Kidney (tissue), 14 donors: Measurements from ENCODE around the gene APP. TPM values are rescaled to one million over a fixed set of nuclear protein-coding genes. Genes with fewer than 3 reads are reported as not detected.
A peak's percentile ranks its signal among the peaks of the same experiment; 100 is the strongest.

ENCODE experiments used
- DNase-seq, 5 donors: peaks; one replicate each; pipeline ENCODE4 v3.0.0-alpha.2; 2013 to 2020
- FAIRE-seq: peaks from 2 replicates; lab custom pipeline; 2012; peaks lifted over from hg19 to GRCh38; lab: Jason Lieb, UNC
- H3K27ac ChIP-seq, 2 donors: one replicate each; pipeline ENCODE4 v1.7.0; 2013; ENCODE audit warnings: low read depth in 2 of 2, low read length in 2 of 2, inconsistent platforms in 1 of 2
- H3K27me3 ChIP-seq: one replicate; pipeline ENCODE4 v1.7.1; 2013; ENCODE audit warnings: low read length, inconsistent platforms; ENCODE audit not compliant: control insufficient read depth, insufficient read depth
- H3K36me3 ChIP-seq, 3 donors: one replicate each; pipeline versions ENCODE4 v1.7.0 to v1.7.1; 2013; ENCODE audit warnings: low read length in 3 of 3, control low read depth in 1 of 3, inconsistent platforms in 1 of 3; ENCODE audit not compliant: insufficient read depth in 3 of 3, control insufficient read depth in 2 of 3
- H3K4me1 ChIP-seq, 3 donors: one replicate each; pipeline versions ENCODE4 v1.7.0 to v1.7.1; 2013; ENCODE audit warnings: low read length in 3 of 3, inconsistent platforms in 1 of 3, low read depth in 1 of 3; ENCODE audit not compliant: control insufficient read depth in 2 of 3, insufficient read depth in 2 of 3
- H3K4me3 ChIP-seq, 3 donors: one replicate each; pipeline versions ENCODE4 v1.7.0 to v1.8.1; 2013; ENCODE audit warnings: low read length in 3 of 3, control low read depth in 1 of 3, inconsistent platforms in 1 of 3
- H3K9ac ChIP-seq, 3 donors: one replicate each; pipeline versions ENCODE4 v1.7.0 to v1.7.1; 2013; ENCODE audit warnings: low read length in 3 of 3, control low read depth in 1 of 3, inconsistent platforms in 1 of 3
- H3K9me3 ChIP-seq, 3 donors: one replicate each; pipeline versions ENCODE4 v1.7.0 to v1.7.1; 2013; ENCODE audit warnings: low read length in 3 of 3, control low read depth in 1 of 3, inconsistent platforms in 1 of 3; ENCODE audit not compliant: control insufficient read depth in 2 of 3, insufficient read depth in 1 of 3
- intact Hi-C: fragments of 100-400 bp; cut with DNase I; formaldehyde crosslinking; loops from one replicate; pipeline ENCODE4 v1.11.1; 2022
- polyA plus RNA-seq: library from polyadenylated mRNA; stranded (reverse); fragments of 350-450 nt; fragmentation: Illumina TruSeq; extraction: RNeasy Lipid Tissue Mini Kit (QIAGEN cat#74804); gene quantifications from one replicate; pipeline ENCODE4 v1.2.3, GENCODE V29; 2014; ENCODE audit warnings: low read depth, low replicate concordance; ENCODE audit not compliant: insufficient read depth
- total RNA-seq: library from RNA; stranded (reverse); fragmentation: NEBNext Ultra II Directional; extraction: Animal tissue kit (Norgen Biotek cat#: 25700); gene quantifications from one replicate; pipeline ENCODE4 v1.2.1, GENCODE V29; 2021
- TF ChIP-seq, protein P1 (sequence below): IDR thresholded peaks from 3 replicates; pipeline ENCODE4 v1.5.1; 2012; ENCODE audit warnings: mild to moderate bottlenecking, moderate library complexity, borderline replicate concordance; ENCODE audit not compliant: insufficient read depth; ENCODE audit errors: extremely low read depth
- donor health status: control.
- donor health status: control.
- donor health status: control.
- donor health status: control.
- donor health status: control.
- donor health status: DM: yes; HTN: yes; CAD: no.
- donor health status: Normal renal cell carcinoma (clear cell type).

Gene APP
- total and polyA plus RNA-seq, 2 donors from 2014 or later = 472 to 1,303 TPM

GRCh38 chr21:25953196-25953595, 217.4 kb downstream of the APP start:
- peak overlapping the region in 1 of 2 donors; percentile 8 for H3K27ac ChIP-seq
- intact Hi-C loops = no loop called here

GRCh38 chr21:25952306-25952705, 218.3 kb downstream of the APP start:
- no peaks in the 10 kb centered on the region for H3K9me3 ChIP-seq
- H3K36me3 ChIP-seq = peaks cover 0 to 15% (median 13%) of the 10 kb centered on the region in 3 donors
- H3K27ac ChIP-seq = no peak overlapping the region
- FAIRE-seq (no peak), DNase-seq (no peak)
- no peak overlapping the region for H3K4me3 ChIP-seq
- H3K27me3 ChIP-seq = no peaks in the 10 kb centered on the region
- intact Hi-C loops = no loop called here
- no peak overlapping the region for H3K9ac ChIP-seq
- H3K4me1 ChIP-seq = no peaks in the 10 kb centered on the region
- TF ChIP-seq, protein P1, sequence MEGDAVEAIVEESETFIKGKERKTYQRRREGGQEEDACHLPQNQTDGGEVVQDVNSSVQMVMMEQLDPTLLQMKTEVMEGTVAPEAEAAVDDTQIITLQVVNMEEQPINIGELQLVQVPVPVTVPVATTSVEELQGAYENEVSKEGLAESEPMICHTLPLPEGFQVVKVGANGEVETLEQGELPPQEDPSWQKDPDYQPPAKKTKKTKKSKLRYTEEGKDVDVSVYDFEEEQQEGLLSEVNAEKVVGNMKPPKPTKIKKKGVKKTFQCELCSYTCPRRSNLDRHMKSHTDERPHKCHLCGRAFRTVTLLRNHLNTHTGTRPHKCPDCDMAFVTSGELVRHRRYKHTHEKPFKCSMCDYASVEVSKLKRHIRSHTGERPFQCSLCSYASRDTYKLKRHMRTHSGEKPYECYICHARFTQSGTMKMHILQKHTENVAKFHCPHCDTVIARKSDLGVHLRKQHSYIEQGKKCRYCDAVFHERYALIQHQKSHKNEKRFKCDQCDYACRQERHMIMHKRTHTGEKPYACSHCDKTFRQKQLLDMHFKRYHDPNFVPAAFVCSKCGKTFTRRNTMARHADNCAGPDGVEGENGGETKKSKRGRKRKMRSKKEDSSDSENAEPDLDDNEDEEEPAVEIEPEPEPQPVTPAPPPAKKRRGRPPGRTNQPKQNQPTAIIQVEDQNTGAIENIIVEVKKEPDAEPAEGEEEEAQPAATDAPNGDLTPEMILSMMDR = no peak

More at GRCh38 chr21:25953196-25953595, 217.4 kb downstream of the APP start:
- H3K9me3 ChIP-seq = no peaks in the 10 kb centered on the region
- H3K4me1 ChIP-seq = no peaks in the 10 kb centered on the region
- DNase-seq = no peak
- H3K27me3 ChIP-seq = no peaks in the 10 kb centered on the region
- FAIRE-seq = no peak
- H3K9ac ChIP-seq = no peak overlapping the region
- H3K36me3 ChIP-seq = peaks cover 0 to 15% (median 13%) of the 10 kb centered on the region in 3 donors
- TF ChIP-seq, protein P1 = no peak
- H3K4me3 ChIP-seq = no peak overlapping the region

DNA sequence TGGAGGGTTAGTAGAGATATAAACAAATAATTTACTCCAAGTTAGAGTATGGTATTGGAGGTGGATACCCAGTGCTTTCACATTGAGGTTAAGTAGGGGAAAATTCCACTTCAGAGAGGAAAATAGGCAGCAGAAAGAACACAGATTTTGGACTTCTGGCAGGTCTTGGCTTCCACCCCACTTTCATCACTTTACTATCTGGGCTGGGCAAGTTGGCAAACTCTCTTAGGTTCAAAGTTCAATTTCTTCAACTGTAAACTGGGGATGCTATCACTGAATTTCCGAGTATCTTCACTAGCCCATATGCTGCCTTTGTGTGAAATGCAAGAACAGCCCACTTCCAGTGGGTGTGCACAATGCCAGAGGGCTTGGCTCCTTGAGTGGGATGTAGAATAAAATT, 220.9 kb downstream of the APP start:
- no peaks in the 10 kb centered on the region for H3K9me3 ChIP-seq
- intact Hi-C loops = no loop called here
- DNase-seq (no peak), FAIRE-seq (no peak)
- no peak overlapping the region for H3K4me3 ChIP-seq
- TF ChIP-seq, protein P1 = no peak
- no peaks in the 10 kb centered on the region for H3K4me1 ChIP-seq
- H3K27me3 ChIP-seq = no peaks in the 10 kb centered on the region
- no peak overlapping the region for H3K9ac ChIP-seq
- H3K36me3 ChIP-seq = peaks cover 0 to 13% (median 11%) of the 10 kb centered on the region in 3 donors
- no peak overlapping the region for H3K27ac ChIP-seq

GRCh38 chr21:25944672-25945213, 225.8 kb downstream of the APP start:
- FAIRE-seq (no peak), DNase-seq (no peak)
- intact Hi-C loops = no loop called here
- H3K9ac ChIP-seq = no peak overlapping the region
- no peak overlapping the region for H3K27ac ChIP-seq
- H3K4me1 ChIP-seq = no peaks in the 10 kb centered on the region
- H3K4me3 ChIP-seq = no peak overlapping the region
- H3K27me3 ChIP-seq = no peaks in the 10 kb centered on the region
- no peaks in the 10 kb centered on the region for H3K9me3 ChIP-seq
- TF ChIP-seq, protein P1 = no peak
- H3K36me3 ChIP-seq = no peaks in the 10 kb centered on the region
